ENCODE data around the gene BRF1. TPM values are rescaled to one million over a fixed set of nuclear protein-coding genes. Genes with fewer than 3 reads are reported as not detected.

Gene BRF1
- total and polyA plus RNA-seq, 2 of the 13 experiments (the other 11 are each of a cell fraction or from before 2014, with no cell fraction given), result 5.1 to 11.0 TPM

- TF ChIP-seq DNMT3B (CRISPR knock-in tag; conservative IDR thresholded peaks at IDR 0.05), result no peak
- TF ChIP-seq MXD1 (CRISPR knock-in tag; IDR thresholded peaks at IDR 0.05), result 0 out of 2 replicates have a peak, but pooled peaks have one; percentile 5
- no peak for TF ChIP-seq ZMAT3 (CRISPR knock-in tag; conservative IDR thresholded peaks at IDR 0.05)
- no peak for TF ChIP-seq HINFP (CRISPR knock-in tag; IDR thresholded peaks at IDR 0.05; ENCODE audit: low read depth)
- TF ChIP-seq TARDBP (CRISPR knock-in tag; IDR thresholded peaks at IDR 0.05), result no peak
Observed at GRCh38 chr14:105166571-105167302, 134.1 kb downstream of the BRF1 start (continued).

- Histone ChIP-seq H3K9ac (ENCODE audit: insufficient read depth, low read depth, low read length) (no peak overlapping the region), H3K27ac (ENCODE audit: extremely low read length, insufficient read depth, low read length) (no peak overlapping the region), H3K36me3 (replicated peaks in 1 of 2; ENCODE audit: control insufficient read depth in 1 of 2, insufficient read depth in 2 of 2, low read length in 2 of 2) (no peaks in the 10 kb centered on the region), H2AFZ (ENCODE audit: low read length) (no peak overlapping the region), H3K4me2 (ENCODE audit: low read depth, low read length) (no peak overlapping the region), H4K20me1 (ENCODE audit: insufficient read depth, low read length) (no peaks in the 10 kb centered on the region; the same call in 1 of the 2 replicates), H3K9me3 (ENCODE audit: low read length) (no peaks in the 10 kb centered on the region), H3K4me1 (ENCODE audit: insufficient read depth, low read length) (no peaks in the 10 kb centered on the region), H3K79me2 (ENCODE audit: insufficient read depth, low read length) (no peaks in the 10 kb centered on the region), H3K27me3 (ENCODE audit: control insufficient read depth in 1 of 2, insufficient read depth in 2 of 2, low read length in 2 of 2) (peaks cover 27 to 84% of the 10 kb centered on the region in 2 experiments), H3K4me3 (replicated peaks in 1 of 3; ENCODE audit: insufficient read depth in 1 of 3, low read depth in 2 of 3, low read length in 3 of 3) (no peak overlapping the region)
- DNase-seq (ENCODE audit: low spot score) (no peak), ATAC-seq (no peak), FAIRE-seq (no peak)
- ChIA-PET POLR2A (no interaction called here), CTCF (ENCODE audit: low intra/inter-chr PET ratio, low total read pairs) (no interaction called here)
- no peak for TF ChIP-seq ZNF839 (CRISPR knock-in tag; IDR thresholded peaks at IDR 0.05; ENCODE audit: borderline replicate concordance)
- no peak for TF ChIP-seq SAFB2 (CRISPR knock-in tag; IDR thresholded peaks at IDR 0.05; ENCODE audit: borderline replicate concordance, low read depth)
- no peak for TF ChIP-seq MBD4 (IDR thresholded peaks at IDR 0.05; ENCODE audit: borderline replicate concordance, low read length)
- no peak for TF ChIP-seq PPARG (CRISPR knock-in tag; conservative IDR thresholded peaks at IDR 0.05)
- no peak for TF ChIP-seq EHMT2 (IDR thresholded peaks at IDR 0.05; ENCODE audit: borderline replicate concordance, low read depth, low read length)
- TF ChIP-seq ZC3H13 (CRISPR knock-in tag; IDR thresholded peaks at IDR 0.05), result no peak
- TF ChIP-seq SIX4 (CRISPR knock-in tag; IDR thresholded peaks at IDR 0.05), result no peak
- no peak for TF ChIP-seq SALL2 (CRISPR knock-in tag; IDR thresholded peaks at IDR 0.05)
- TF ChIP-seq FOXJ3 (CRISPR knock-in tag; IDR thresholded peaks at IDR 0.05; ENCODE audit: borderline replicate concordance), result no peak
- no peak for TF ChIP-seq ATF7-NPFF (CRISPR knock-in tag; IDR thresholded peaks at IDR 0.05; ENCODE audit: low read depth)
- no TSS peak for BruUV-seq (replicated peaks)
- intact Hi-C loops (cut with micrococcal nuclease; ENCODE audit: unreplicated experiment), result no loop called here
- in situ Hi-C loops (cut with HindIII; ENCODE audit: extremely low pct_ligation_motif_present, low pct_unique_long_range_greater_than_20kb), result no loop called here
- WGBS (ENCODE audit: low lambda C conversion rate), result 60% methylated on average over 4 of the region's 32 CpGs
Observed at GRCh38 chr14:105165761-105166485, 134.9 kb downstream of the BRF1 start.

Measured in HepG2 (cell line).